ENCODE data around the gene SHISA5. TPM values are rescaled to one million over a fixed set of nuclear protein-coding genes. Genes with fewer than 3 reads are reported as not detected.

SHISA5 gene
- total and polyA plus RNA-seq, 2 of the 8 experiments (the other 6 are each of a cell fraction or from before 2014, with no cell fraction given), result 196 to 315 TPM

DNA sequence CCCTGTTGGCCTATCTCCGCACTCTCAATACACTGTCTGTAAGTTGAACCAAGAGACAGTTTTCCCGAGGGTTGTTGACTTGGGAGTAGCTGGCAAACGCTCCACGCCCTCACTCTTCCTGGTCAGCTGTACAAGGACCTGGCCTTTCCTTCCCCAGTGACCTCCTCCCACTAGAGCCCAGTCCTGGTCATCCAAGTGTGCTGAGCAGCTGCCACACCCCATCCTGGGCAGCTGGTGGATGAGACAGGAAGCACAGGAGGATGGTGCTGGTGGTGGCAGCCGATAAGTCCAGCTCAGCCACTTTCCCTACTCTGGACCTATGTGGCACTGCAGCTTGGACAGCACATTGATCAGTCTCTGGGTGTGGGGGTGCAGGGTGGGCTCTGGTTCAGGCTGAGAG lies 32.8 kb upstream of the SHISA5 start:
- DNase-seq (ENCODE audit: low read depth in 1 of 2, low spot score in 2 of 2) (no peak), FAIRE-seq (no peak)
- Histone ChIP-seq H3K4me1 (replicated peaks in 1 of 4; ENCODE audit: control insufficient read depth in 3 of 4, insufficient read depth in 4 of 4, low read length in 3 of 4) (no peaks in the 10 kb centered on the region), H4K8ac (ENCODE audit: extremely low read depth, insufficient read depth, low read length) (no peak overlapping the region), H3K4me3 (ENCODE audit: extremely low read depth in 1 of 4, insufficient read depth in 2 of 4, low read depth in 3 of 4, low read length in 4 of 4) (no peak overlapping the region), H3K27ac (ENCODE audit: low read depth, low read length) (no peak overlapping the region), H3K4ac (replicated peaks; ENCODE audit: insufficient read length, low read depth, low read length) (no peak overlapping the region), H4K20me1 (replicated peaks in 1 of 2; ENCODE audit: control insufficient read depth in 1 of 2, insufficient read depth in 2 of 2, low read length in 2 of 2) (peaks cover 0 to 4% of the 10 kb centered on the region in 2 experiments), H3K23me2 (ENCODE audit: low read depth, low read length) (no peaks in the 10 kb centered on the region; the same call in 1 of the 2 replicates), H2BK5ac (ENCODE audit: low read depth, low read length) (no peak overlapping the region), H2AFZ (ENCODE audit: low read length) (no peak overlapping the region), H4K5ac (ENCODE audit: insufficient read length, low read depth, low read length) (no peak overlapping the region), H3K27me3 (replicated peaks in 1 of 4; ENCODE audit: control insufficient read depth in 3 of 4, extremely low read depth in 1 of 4, insufficient read depth in 3 of 4, low read length in 3 of 4) (no peaks in the 10 kb centered on the region), H2BK15ac (ENCODE audit: low read length) (no peak overlapping the region), H2AK5ac (ENCODE audit: low read depth, low read length) (no peak overlapping the region), H2BK120ac (replicated peaks; ENCODE audit: low read depth, low read length) (no peak overlapping the region), H3K9me3 (ENCODE audit: insufficient read depth in 2 of 2, low read depth in 1 of 2, low read length in 1 of 2) (no peaks in the 10 kb centered on the region), H3K79me2 (ENCODE audit: control insufficient read depth in 1 of 2, insufficient read depth in 2 of 2, low read length in 2 of 2) (no peaks in the 10 kb centered on the region), H3K56ac (replicated peaks; ENCODE audit: insufficient read length, low read depth, low read length) (no peak overlapping the region), H3K14ac (ENCODE audit: insufficient read length) (no peak overlapping the region), H3K79me1 (ENCODE audit: low read depth, low read length) (no peaks in the 10 kb centered on the region), H3K4me2 (ENCODE audit: insufficient read depth in 1 of 2, low read depth in 2 of 2, low read length in 2 of 2) (no peak overlapping the region), H3K23ac (ENCODE audit: insufficient read length) (no peak overlapping the region), H4K91ac (replicated peaks; ENCODE audit: insufficient read length, low read length) (no peak overlapping the region), H3K18ac (ENCODE audit: extremely low read depth, low read length) (no peak overlapping the region), H2BK12ac (ENCODE audit: low read depth, low read length) (no peak overlapping the region), H3K36me3 (ENCODE audit: control insufficient read depth in 2 of 4, insufficient read depth in 4 of 4, low read length in 3 of 4) (peaks cover 2 to 35% (median 23%) of the 10 kb centered on the region in 4 experiments; a peak in 7 of 8 replicates), H3K9ac (replicated peaks in 1 of 4; ENCODE audit: extremely low read depth in 1 of 4, low read depth in 3 of 4, low read length in 3 of 4) (no peak overlapping the region), H2BK20ac (ENCODE audit: low read length) (no peak overlapping the region)
- ChIA-PET POLR2A (ENCODE audit: partially characterized antibody) (interaction anchor here (0.8 to 1.6 kb wide), 6 partner anchors 8 to 73 kb away, joined by 3 to 5 read pairs (median 3); no protein-coding TSS in a partner anchor), CTCF (ENCODE audit: partially characterized antibody) (interaction anchor here (0.6 to 4.1 kb wide), 8 partner anchors 12 to 139 kb away, joined by 3 to 21 read pairs (median 4); no protein-coding TSS in a partner anchor)
- 92% methylated on average over 5 of the region's 5 CpGs; no CpG with 5 or more reads in 1 of the 2 experiments for WGBS, 2 experiments (ENCODE audit: extremely low coverage in 1 of 2, insufficient coverage in 1 of 2, insufficient read length in 1 of 2, insufficient replicate concordance in 2 of 2, low coverage in 1 of 2, low lambda C conversion rate in 2 of 2, missing lambda C conversion rate in 1 of 2)
- no peak for TF ChIP-seq CEBPB (IDR thresholded peaks at IDR 0.05; ENCODE audit: low read depth, low read length)
- TF ChIP-seq CHD1 (IDR thresholded peaks at IDR 0.05; ENCODE audit: low read depth, low read length), result no peak
- TF ChIP-seq HDAC6 (IDR thresholded peaks at IDR 0.05; ENCODE audit: low read depth, low read length), result no peak
- TF ChIP-seq KDM1A (IDR thresholded peaks at IDR 0.05; ENCODE audit: borderline replicate concordance, low read length), result no peak
- no peak for TF ChIP-seq CREB1 (IDR thresholded peaks at IDR 0.05)
- TF ChIP-seq FOSL1 (IDR thresholded peaks at IDR 0.05; ENCODE audit: insufficient read depth, low read depth, low read length), result no peak

All from H1 (cell line).